Measurements from ENCODE around the gene C12orf57. TPM values are rescaled to one million over a fixed set of nuclear protein-coding genes. Genes with fewer than 3 reads are reported as not detected.
A peak's percentile ranks its signal among the peaks of the same experiment; 100 is the strongest.

The C12orf57 gene
- total RNA-seq, 2 donors from 2014 or later, result 89.7 to 106 TPM

DNA sequence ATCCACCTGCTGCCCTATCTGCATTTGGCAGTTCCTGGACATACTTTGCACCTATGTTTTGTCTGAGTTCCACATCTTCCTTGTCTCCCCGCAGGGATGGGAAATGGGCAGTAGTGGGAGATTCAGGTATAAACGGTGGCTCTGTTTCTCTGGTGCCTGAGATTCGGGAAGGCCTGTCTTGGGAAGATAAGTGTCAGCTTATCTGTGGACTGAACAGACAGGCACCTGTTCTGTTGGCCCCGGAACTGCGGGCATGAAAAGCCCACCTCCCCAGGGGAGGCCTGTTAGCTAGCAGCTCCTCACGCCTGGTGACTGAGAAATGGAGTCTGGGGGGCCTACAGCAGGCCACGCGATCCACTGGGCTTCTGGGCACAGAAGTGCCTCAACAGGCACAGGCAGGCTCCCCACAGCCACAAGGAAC is 20.8 kb downstream of the C12orf57 start:
- Mint-ChIP-seq H3K27ac (peak overlapping the region; percentile 84), H3K9me3 (no peaks in the 10 kb centered on the region), H3K36me3 (peaks cover 21% of the 10 kb centered on the region), H3K4me3 (no peak overlapping the region), H3K27me3 (no peaks in the 10 kb centered on the region), H3K4me1 (ENCODE audit: low read depth in 2 of 2) (peaks cover 40 to 45% of the 10 kb centered on the region in 2 donors)
- ATAC-seq (no peak), DNase-seq (ENCODE audit: low spot score) (no peak)

DNA sequence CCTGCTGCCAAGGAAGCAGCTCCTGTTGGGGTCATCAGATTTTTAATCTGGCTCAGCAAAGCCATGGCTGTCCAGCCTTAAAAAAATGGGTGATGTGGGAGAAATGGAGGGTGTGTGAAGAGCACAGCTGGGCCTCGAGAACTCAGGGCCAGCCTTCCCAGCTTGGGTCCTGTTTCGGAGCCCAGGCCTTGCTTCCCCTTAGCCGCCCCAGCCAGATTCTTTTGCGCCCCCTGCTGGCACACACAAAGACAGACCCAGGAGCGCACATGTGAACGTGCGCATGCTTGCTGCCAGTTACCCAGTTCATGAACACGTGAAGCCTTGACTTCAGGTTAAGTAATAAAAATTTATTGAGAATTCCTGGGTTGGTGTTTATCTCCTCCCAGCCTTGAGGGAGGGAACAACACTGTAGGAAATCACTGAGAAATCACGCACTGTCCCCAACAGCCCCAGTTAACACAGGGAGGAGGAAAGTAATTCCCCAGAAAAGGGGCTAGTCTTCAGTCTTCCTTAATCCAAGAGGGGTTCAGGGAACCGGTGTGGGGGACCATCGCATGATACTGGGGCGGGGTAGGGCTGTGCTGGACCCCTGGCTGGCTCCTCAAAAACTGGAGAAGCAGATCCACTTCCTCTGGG is 21.3 kb downstream of the C12orf57 start:
- DNase-seq (ENCODE audit: low spot score), result peak; percentile 87
- Mint-ChIP-seq H3K27me3 (no peaks in the 10 kb centered on the region), H3K9me3 (no peaks in the 10 kb centered on the region), H3K4me3 (no peak overlapping the region), H3K36me3 (peaks cover 21% of the 10 kb centered on the region), H3K4me1 (ENCODE audit: low read depth in 2 of 2) (peaks cover 40 to 45% of the 10 kb centered on the region in 2 donors), H3K27ac (peak overlapping the region; percentile 84)
- peak; percentile 56 to 64 for ATAC-seq

DNA sequence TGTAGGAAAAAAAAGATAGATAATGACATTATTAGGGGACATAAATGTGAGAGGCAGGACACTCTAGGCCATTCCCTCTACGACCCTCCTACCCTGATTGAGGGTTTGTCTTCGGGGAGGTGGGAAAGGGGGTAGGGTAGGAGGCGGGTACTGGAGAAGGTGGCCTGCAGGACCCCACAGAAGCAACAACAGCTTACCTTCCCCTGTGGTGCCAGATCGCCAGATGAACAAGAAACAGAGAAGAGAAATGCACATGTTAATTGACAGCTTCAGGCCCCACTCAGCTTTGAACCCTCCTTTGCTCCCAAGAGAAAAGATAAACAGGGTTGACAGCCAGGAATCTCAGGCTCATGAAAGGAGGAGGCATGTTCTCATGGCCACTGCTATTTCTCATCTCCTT is 21.9 kb downstream of the C12orf57 start:
- Mint-ChIP-seq H3K4me1 (ENCODE audit: low read depth in 2 of 2) (peaks cover 36 to 42% of the 10 kb centered on the region in 2 donors), H3K9me3 (no peaks in the 10 kb centered on the region), H3K27me3 (no peaks in the 10 kb centered on the region), H3K36me3 (peaks cover 24% of the 10 kb centered on the region), H3K27ac (peak overlapping the region; percentile 84), H3K4me3 (no peak overlapping the region)
- DNase-seq (ENCODE audit: low spot score) (no peak), ATAC-seq (no peak)

DNA sequence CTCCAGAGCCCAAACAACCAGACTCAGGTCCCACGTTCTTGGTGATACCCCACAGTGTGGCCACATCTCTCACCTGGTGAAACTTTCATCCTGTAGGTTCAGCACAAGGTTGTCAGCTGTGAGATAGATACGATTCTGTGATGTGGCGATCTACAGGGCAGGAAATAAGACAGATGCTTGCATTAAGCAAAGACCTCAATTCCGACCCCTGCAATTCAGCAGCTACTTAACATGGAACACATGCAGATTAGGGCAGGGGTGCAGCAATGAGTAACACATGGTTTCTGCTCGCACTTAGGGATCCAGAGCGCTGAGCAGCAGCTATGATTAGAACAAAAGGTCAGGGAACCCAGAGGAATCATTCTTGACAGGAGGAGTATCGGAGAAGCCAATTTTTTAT is 22.5 kb downstream of the C12orf57 start:
- H3K9me3 Mint-ChIP-seq, result no peaks in the 10 kb centered on the region
- H3K27me3 Mint-ChIP-seq, result no peaks in the 10 kb centered on the region
- ATAC-seq, result no peak
- DNase-seq (ENCODE audit: low spot score), result peak; percentile 23
- peaks cover 27% of the 10 kb centered on the region for H3K36me3 Mint-ChIP-seq
- peaks cover 32 to 40% of the 10 kb centered on the region in 2 donors for H3K4me1 Mint-ChIP-seq (ENCODE audit: low read depth in 2 of 2)
- peak overlapping the region; percentile 84 for H3K27ac Mint-ChIP-seq
- no peak overlapping the region for H3K4me3 Mint-ChIP-seq

DNA sequence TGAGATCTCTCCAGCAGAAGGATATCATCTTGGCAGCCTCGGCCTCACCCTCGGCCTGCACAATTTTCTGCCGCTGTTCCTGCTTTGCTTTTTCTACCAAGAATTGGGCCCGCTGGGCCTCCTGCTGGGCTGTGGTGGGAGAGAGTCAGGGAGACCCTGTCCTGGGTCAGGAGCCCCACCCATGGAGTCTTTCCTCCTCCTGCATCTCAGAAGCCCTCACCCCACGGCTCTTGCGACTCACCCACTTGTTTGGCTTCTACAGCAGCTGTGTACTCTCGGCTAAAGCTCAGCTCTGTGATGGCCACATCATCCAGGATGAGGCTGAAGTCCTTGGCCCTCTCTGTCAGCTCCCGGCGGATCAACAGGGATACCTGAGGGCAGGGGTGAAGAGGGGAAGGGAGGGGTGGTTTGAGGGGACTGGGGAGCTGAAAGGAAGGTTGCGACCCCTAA is 23.9 kb downstream of the C12orf57 start:
- Mint-ChIP-seq H3K27ac (peak overlapping the region in 1 of 2 donors; percentile 25), H3K36me3 (peaks cover 39% of the 10 kb centered on the region)

DNA sequence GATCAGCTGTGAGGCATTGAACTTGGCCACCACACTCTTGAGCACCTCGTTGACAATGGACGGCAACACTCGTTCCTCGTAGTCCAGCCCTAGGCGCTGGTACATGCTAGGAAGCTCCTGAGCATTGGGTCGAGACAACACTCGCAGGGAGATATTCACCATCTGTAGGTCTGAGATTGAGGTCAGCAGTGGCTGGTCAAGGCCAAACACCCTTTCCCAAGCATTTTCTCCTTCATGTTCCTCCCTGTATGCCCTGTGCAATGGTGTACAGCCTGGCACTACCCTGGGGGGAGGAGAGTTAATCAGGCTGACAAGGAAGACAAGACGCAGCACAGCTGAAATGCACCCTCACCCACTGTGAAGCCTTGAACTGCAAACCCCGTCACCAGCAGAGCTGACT is 24.6 kb downstream of the C12orf57 start:
- no peaks in the 10 kb centered on the region for H3K27me3 Mint-ChIP-seq
- peak overlapping the region; percentile 100 for H3K4me3 Mint-ChIP-seq
- H3K4me1 Mint-ChIP-seq (ENCODE audit: low read depth in 2 of 2), result peaks cover 32 to 49% of the 10 kb centered on the region in 2 donors
- no peak for ATAC-seq
- no peak for DNase-seq (ENCODE audit: low spot score)
- peaks cover 41% of the 10 kb centered on the region for H3K36me3 Mint-ChIP-seq
- H3K27ac Mint-ChIP-seq, result peak overlapping the region; percentile 94 to 98
- no peaks in the 10 kb centered on the region for H3K9me3 Mint-ChIP-seq

More for the DNA sequence above, 23.9 kb downstream of the C12orf57 start:
- ATAC-seq (no peak), DNase-seq (ENCODE audit: low spot score) (no peak)
- Mint-ChIP-seq H3K9me3 (no peaks in the 10 kb centered on the region), H3K4me1 (ENCODE audit: low read depth in 2 of 2) (peaks cover 33 to 42% of the 10 kb centered on the region in 2 donors), H3K4me3 (no peak overlapping the region), H3K27me3 (no peaks in the 10 kb centered on the region)

DNA sequence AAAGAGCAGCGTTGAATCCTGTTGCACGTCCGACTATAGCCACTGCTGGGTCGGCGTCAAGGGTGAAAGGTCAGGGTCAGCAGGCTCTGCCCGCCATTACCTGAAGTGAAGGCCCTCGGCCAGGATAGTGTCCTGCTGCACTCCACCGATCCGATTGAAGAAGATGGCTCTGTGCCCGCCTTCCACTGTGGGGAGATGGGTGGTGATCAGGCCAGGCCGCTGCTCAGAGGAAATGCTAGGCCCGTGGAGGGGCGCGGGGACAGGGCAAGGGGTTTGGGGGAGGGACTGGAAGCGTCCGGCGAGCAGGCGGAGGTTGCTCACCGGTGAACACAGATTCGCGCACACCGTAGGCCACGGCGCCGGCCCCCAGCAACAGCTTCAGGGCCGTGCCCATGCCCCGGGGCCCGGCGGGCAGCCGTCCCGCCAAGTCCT is 26.3 kb downstream of the C12orf57 start:
- DNase-seq (ENCODE audit: low spot score) (no peak), ATAC-seq (peak in 1 of 2 donors; percentile 51)
- no peaks in the 10 kb centered on the region for H3K27me3 Mint-ChIP-seq
- H3K36me3 Mint-ChIP-seq, result peaks cover 41% of the 10 kb centered on the region
- H3K4me3 Mint-ChIP-seq, result peak overlapping the region; percentile 100
- peaks cover 32 to 57% of the 10 kb centered on the region in 2 donors for H3K4me1 Mint-ChIP-seq (ENCODE audit: low read depth in 2 of 2)
- H3K27ac Mint-ChIP-seq, result peak overlapping the region; percentile 94 to 98
- H3K9me3 Mint-ChIP-seq, result no peaks in the 10 kb centered on the region

DNA sequence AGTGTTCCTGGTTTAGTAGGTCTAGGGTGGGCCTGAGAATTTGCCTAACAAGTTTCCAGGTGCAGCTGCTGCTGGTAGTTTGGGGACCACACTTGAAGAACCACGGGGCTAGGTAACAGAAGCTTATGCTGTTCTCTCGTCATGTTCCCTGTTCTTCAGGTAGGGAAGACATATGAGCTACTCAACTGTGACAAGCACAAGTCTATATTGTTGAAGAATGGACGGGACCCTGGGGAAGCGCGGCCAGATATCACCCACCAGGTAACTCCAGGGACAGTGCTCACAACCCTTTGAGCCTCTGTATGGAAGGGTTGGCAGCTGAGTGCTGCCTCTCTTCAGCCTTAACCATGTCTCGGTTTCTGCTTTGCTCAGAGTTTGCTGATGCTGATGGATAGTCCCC is 30.4 kb downstream of the C12orf57 start:
- Mint-ChIP-seq H3K4me1 (ENCODE audit: low read depth in 2 of 2) (peaks cover 24 to 36% of the 10 kb centered on the region in 2 donors), H3K36me3 (peaks cover 43% of the 10 kb centered on the region), H3K27ac (peak overlapping the region in 1 of 2 donors; percentile 98), H3K27me3 (no peaks in the 10 kb centered on the region), H3K9me3 (no peaks in the 10 kb centered on the region), H3K4me3 (no peak overlapping the region)
- DNase-seq (ENCODE audit: low spot score), result no peak
- ATAC-seq, result no peak

DNA sequence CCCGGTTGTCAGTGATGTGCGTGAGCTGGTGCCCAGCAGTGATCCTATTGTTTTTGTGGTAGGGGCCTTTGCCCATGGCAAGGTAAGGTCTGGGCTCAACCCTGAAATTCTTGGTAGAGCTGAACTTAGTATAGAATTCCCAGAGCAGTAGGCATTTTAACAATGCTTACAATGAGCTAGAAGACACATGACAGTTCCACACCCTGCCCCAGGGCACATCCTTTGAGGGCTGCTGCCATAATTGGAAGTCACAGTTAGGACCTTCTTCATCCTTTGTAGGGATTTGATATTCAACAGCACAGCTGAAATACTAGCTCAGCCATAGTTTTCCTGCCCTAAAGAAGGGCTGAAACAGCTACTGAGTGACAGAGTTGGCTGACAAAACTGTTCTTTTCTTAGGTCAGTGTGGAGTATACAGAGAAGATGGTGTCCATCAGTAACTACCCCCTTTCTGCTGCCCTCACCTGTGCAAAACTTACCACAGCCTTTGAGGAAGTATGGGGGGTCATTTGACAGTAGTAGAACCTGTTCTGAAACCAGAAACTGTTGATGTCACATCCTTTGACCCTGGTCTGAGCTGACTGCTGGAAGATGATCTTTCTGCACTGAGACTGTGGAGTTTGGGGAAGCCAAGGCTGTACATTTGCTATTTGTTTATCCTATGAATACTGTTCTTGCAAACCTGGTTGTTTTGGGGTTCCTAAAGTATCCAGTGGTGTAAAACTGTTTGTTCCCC is 31.6 kb downstream of the C12orf57 start:
- ATAC-seq (no peak), DNase-seq (ENCODE audit: low spot score) (no peak)
- Mint-ChIP-seq H3K36me3 (peaks cover 41% of the 10 kb centered on the region), H3K4me3 (no peak overlapping the region), H3K27me3 (no peaks in the 10 kb centered on the region), H3K4me1 (ENCODE audit: low read depth in 2 of 2) (peaks cover 22 to 33% of the 10 kb centered on the region in 2 donors), H3K9me3 (no peaks in the 10 kb centered on the region), H3K27ac (no peak overlapping the region)

DNA sequence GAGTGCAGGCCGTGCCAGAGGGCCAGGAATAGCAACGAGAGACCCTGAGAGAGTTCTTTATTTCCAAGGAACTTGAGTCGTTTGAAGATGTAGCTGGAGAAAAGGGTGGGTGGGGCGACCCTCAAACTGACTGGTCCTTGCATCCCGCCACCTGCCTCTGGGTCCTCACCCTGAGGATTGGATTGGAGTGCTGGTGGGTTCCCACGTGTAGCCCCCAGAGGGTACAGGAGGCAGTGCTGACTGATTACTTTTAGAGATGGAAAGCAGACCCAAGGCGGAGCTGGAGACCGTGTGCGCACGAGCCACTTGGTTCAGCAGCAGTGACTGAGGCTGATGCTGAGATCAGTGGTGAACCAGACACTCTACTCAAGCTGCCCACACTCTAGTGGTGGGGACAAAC is 33.8 kb downstream of the C12orf57 start:
- no peak overlapping the region for H3K4me3 Mint-ChIP-seq
- peak overlapping the region in 1 of 2 donors; percentile 57 for H3K27ac Mint-ChIP-seq
- H3K4me1 Mint-ChIP-seq (ENCODE audit: low read depth in 2 of 2), result peaks cover 8 to 19% of the 10 kb centered on the region in 2 donors
- no peak for DNase-seq (ENCODE audit: low spot score)
- peaks cover 24% of the 10 kb centered on the region for H3K36me3 Mint-ChIP-seq
- H3K27me3 Mint-ChIP-seq, result no peaks in the 10 kb centered on the region
- ATAC-seq, result no peak
- no peaks in the 10 kb centered on the region for H3K9me3 Mint-ChIP-seq

DNA sequence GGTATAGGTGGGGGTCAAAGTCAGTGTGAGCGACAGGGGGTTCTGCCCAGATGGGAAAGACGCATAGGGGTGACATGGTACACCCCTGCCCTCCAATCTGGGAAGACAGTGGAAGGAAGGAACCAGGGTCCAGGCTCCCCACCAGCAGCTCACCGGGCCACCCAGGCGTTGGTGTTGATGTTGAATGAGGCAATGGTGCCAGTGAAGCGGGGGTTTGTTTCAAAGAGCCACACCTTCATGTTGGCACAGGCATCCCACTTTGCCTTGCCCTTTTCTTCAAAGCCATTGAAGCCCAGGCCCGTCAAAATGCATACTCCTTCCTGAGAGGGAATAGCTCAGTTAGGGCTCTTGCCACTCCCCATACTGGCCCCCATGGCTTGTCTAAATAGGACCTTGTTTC is 34.4 kb downstream of the C12orf57 start:
- H3K27ac Mint-ChIP-seq, result peak overlapping the region; percentile 21 to 60
- ATAC-seq, result no peak
- H3K36me3 Mint-ChIP-seq, result peaks cover 24% of the 10 kb centered on the region
- H3K27me3 Mint-ChIP-seq, result no peaks in the 10 kb centered on the region
- H3K9me3 Mint-ChIP-seq, result no peaks in the 10 kb centered on the region
- peaks cover 6 to 14% of the 10 kb centered on the region in 2 donors for H3K4me1 Mint-ChIP-seq (ENCODE audit: low read depth in 2 of 2)
- H3K4me3 Mint-ChIP-seq, result no peak overlapping the region
- DNase-seq (ENCODE audit: low spot score), result no peak

DNA sequence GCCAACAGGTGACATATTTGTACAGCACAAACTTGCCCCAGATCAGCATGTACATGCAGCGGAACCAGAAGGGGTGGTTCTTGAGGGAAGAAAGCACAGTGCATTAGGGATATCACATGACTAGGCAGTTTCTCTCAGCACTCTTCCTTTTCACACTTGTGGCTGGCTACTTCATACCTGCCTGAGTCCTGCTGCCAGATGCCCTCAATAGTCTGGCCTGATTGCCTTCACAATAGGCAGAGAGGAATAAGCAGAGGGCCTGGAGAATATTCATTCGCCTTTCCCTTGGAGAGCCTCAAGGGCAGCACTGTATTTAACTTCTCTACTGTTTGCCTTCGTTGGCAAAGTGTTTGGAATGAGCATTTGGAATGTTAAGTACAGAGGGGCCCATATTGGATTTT is 34.8 kb downstream of the C12orf57 start:
- H3K27ac Mint-ChIP-seq, result peak overlapping the region; percentile 21 to 60

DNA sequence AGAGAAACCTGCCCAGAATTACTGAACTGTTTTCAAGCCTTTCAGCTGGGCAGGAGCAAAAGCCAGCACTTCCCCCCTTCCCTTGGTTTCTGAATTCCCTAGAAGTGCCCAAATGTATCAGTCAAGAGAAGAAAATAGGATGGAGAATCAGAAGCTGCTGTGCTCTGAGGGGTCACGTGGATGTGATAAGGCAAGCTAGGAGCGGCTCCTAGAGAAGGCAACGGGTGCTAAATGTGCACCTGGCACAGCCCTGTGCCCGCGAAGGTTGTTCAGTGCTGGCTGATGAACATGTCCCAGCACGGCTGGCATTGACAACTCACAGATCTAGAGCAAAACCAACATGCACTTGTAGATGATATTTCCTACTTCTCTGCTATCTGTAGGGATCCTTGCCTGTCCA is 35.2 kb downstream of the C12orf57 start:
- H3K4me1 Mint-ChIP-seq (ENCODE audit: low read depth in 2 of 2), result peaks cover 5 to 6% of the 10 kb centered on the region in 2 donors
- DNase-seq (ENCODE audit: low spot score) (no peak), ATAC-seq (no peak)
- no peaks in the 10 kb centered on the region for H3K27me3 Mint-ChIP-seq
- peak overlapping the region in 1 of 2 donors; percentile 21 for H3K27ac Mint-ChIP-seq
- H3K36me3 Mint-ChIP-seq, result peaks cover 27% of the 10 kb centered on the region
- H3K4me3 Mint-ChIP-seq, result no peak overlapping the region
- no peaks in the 10 kb centered on the region for H3K9me3 Mint-ChIP-seq

More for the DNA sequence above, 34.8 kb downstream of the C12orf57 start:
- ATAC-seq (no peak), DNase-seq (ENCODE audit: low spot score) (no peak)
- Mint-ChIP-seq H3K9me3 (no peaks in the 10 kb centered on the region), H3K36me3 (peaks cover 27% of the 10 kb centered on the region), H3K4me1 (ENCODE audit: low read depth in 2 of 2) (peaks cover 6 to 10% of the 10 kb centered on the region in 2 donors), H3K4me3 (no peak overlapping the region), H3K27me3 (no peaks in the 10 kb centered on the region)

DNA sequence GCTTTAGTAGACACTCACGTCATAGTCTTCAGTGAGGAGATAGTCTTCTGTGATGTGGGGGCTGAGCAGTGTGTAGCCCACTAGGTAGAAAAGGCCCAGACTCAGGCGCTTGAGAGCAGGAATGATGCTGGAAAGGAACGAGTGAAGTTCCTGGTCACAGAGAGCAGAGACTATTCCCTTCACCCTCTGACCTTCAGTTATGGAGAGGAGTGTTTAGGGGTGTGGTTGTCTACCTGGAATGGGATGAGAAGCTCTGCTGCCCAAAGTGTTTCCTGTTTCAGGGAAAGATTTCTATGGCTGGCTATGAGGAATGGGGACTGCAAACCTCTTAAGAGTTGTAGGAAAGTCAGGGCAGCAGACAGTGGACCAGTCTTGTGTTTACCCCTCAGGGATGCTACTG is 35.6 kb downstream of the C12orf57 start:
- no peak overlapping the region for H3K4me3 Mint-ChIP-seq
- peaks cover 4 to 6% of the 10 kb centered on the region in 2 donors for H3K4me1 Mint-ChIP-seq (ENCODE audit: low read depth in 2 of 2)
- peaks cover 27% of the 10 kb centered on the region for H3K36me3 Mint-ChIP-seq
- no peaks in the 10 kb centered on the region for H3K9me3 Mint-ChIP-seq
- no peak for ATAC-seq
- DNase-seq (ENCODE audit: low spot score), result no peak
- no peak overlapping the region for H3K27ac Mint-ChIP-seq
- H3K27me3 Mint-ChIP-seq, result no peaks in the 10 kb centered on the region

Data from natural killer cell treated with Interleukin-12 subunit alpha and Interleukin-12 subunit beta and Interleukin-15 and Interleukin-18, amount 100 ng/mL, for 72 hours (primary cell).